IMR-90 (cell line): ENCODE results near the gene PLAC9. TPM values are rescaled to one million over a fixed set of nuclear protein-coding genes. Genes with fewer than 3 reads are reported as not detected.

Source experiments
- ATAC-seq: fragments of 200-7000 bp; cut with Tn5 transposase; 2 replicates; pipeline ENCODE4 v1.9.1; 2020; ENCODE audit warnings: low read depth, mild to moderate bottlenecking, moderate library complexity
- BruUV-seq: library from RNA; stranded (reverse); fragments of 400-500 nt; replicated peaks from 2 replicates; lab custom pipeline; 2021; lab: Mats Ljungman, UMichigan
- CTCF ChIA-PET: fragments of 300-600 bp; formaldehyde crosslinking; extraction: SDS; loops from one replicate; lab custom pipeline; 2021; ENCODE audit warnings: antibody characterized with exemption; lab: Yijun Ruan, JAX
- POLR2A ChIA-PET: fragments of 300-600 bp; sonication (Branson Sonifier 250); formaldehyde crosslinking; loops from one replicate; lab custom pipeline; 2022; ENCODE audit warnings: antibody characterized with exemption; ENCODE audit not compliant: unreplicated experiment; lab: Charles Lee
- DNase-seq: peaks from one replicate; pipeline ENCODE4 v3.0.0; 2013
- H2AFZ ChIP-seq: replicated peaks from 2 replicates; pipeline ENCODE3; 2013; ENCODE audit warnings: low read length, mild to moderate bottlenecking; ENCODE audit not compliant: poor library complexity
- H2AK5ac ChIP-seq: 2 replicates; pipeline ENCODE4 v1.6.1; 2013; ENCODE audit warnings: low read depth, low read length, inconsistent platforms
- H2AK9ac ChIP-seq: replicated peaks from 2 replicates; pipeline ENCODE3; 2013; ENCODE audit warnings: mild to moderate bottlenecking, low read depth, low read length, moderate library complexity; ENCODE audit not compliant: poor library complexity
- H2BK120ac ChIP-seq: 2 replicates; pipeline ENCODE4 v1.6.1; 2013; ENCODE audit warnings: low read depth, low read length, inconsistent platforms
- H2BK15ac ChIP-seq: 3 replicates; pipeline ENCODE4 v1.6.1; 2013; ENCODE audit warnings: low read depth, low read length, inconsistent platforms
- H2BK20ac ChIP-seq: 2 replicates; pipeline ENCODE4 v1.6.1; 2013; ENCODE audit warnings: low read depth, mild to moderate bottlenecking, inconsistent platforms, low read length, moderate library complexity
- H2BK5ac ChIP-seq: 2 replicates; pipeline ENCODE4 v1.6.1; 2013; ENCODE audit warnings: mild to moderate bottlenecking, low read depth, low read length, inconsistent platforms; ENCODE audit not compliant: poor library complexity, severe bottlenecking
- H3K14ac ChIP-seq: replicated peaks from 2 replicates; pipeline ENCODE4 v1.6.1; 2013; ENCODE audit warnings: low read depth, low read length, inconsistent platforms
- H3K18ac ChIP-seq: 2 replicates; pipeline ENCODE4 v1.6.1; 2013; ENCODE audit warnings: low read depth, low read length, control low read depth
- H3K23ac ChIP-seq: 2 replicates; pipeline ENCODE4 v1.6.1; 2013; ENCODE audit warnings: low read depth, low read length, inconsistent platforms
- H3K27ac ChIP-seq: 2 replicates; pipeline ENCODE4 v1.5.1; 2013; ENCODE audit warnings: mild to moderate bottlenecking, control low read depth, low read length; ENCODE audit not compliant: insufficient read depth
- H3K27me3 ChIP-seq: 2 replicates; pipeline ENCODE4 v1.6.1; 2013; ENCODE audit warnings: low read length; ENCODE audit not compliant: control insufficient read depth, insufficient read depth
- H3K36me3 ChIP-seq: 2 replicates; pipeline ENCODE4 v1.6.1; 2013; ENCODE audit warnings: low read length, mixed read lengths; ENCODE audit not compliant: control insufficient read depth, insufficient read depth
- H3K4ac ChIP-seq: 2 replicates; pipeline ENCODE4 v1.6.1; 2013; ENCODE audit warnings: low read depth, low read length, inconsistent platforms
- H3K4me1 ChIP-seq: 2 replicates; pipeline ENCODE4 v1.6.1; 2013; ENCODE audit warnings: low read length, mixed read lengths; ENCODE audit not compliant: control insufficient read depth, insufficient read depth
- H3K4me2 ChIP-seq: 2 replicates; pipeline ENCODE4 v1.6.1; 2013; ENCODE audit warnings: low read depth, mild to moderate bottlenecking, control low read depth, low read length, moderate library complexity
- H3K4me3 ChIP-seq: 2 replicates; pipeline ENCODE4 v1.5.1; 2013; ENCODE audit warnings: low read depth, mild to moderate bottlenecking, control low read depth, low read length, moderate library complexity; ENCODE audit not compliant: insufficient read depth
- H3K56ac ChIP-seq: 2 replicates; pipeline ENCODE4 v1.6.1; 2013; ENCODE audit warnings: low read length, inconsistent platforms; ENCODE audit not compliant: insufficient read depth; ENCODE audit errors: extremely low read depth
- H3K79me1 ChIP-seq, 2 experiments: 2 replicates each; pipeline ENCODE4 v1.6.1; 2013; ENCODE audit warnings: low read length in 2 of 2, inconsistent platforms in 1 of 2, low read depth in 1 of 2
- H3K9ac ChIP-seq: 2 replicates; pipeline ENCODE4 v1.6.1; 2013; ENCODE audit warnings: low read depth, low read length, control low read depth
- H3K9me1 ChIP-seq: 2 replicates; pipeline ENCODE4 v1.6.1; 2013; ENCODE audit warnings: low read length, inconsistent platforms; ENCODE audit not compliant: insufficient read depth
- H3K9me3 ChIP-seq: 2 replicates; pipeline ENCODE4 v1.6.1; 2013; ENCODE audit warnings: low read length; ENCODE audit not compliant: control insufficient read depth, insufficient read depth
- H4K20me1 ChIP-seq: 2 replicates; pipeline ENCODE4 v1.6.1; 2013; ENCODE audit warnings: low read length, inconsistent platforms; ENCODE audit not compliant: insufficient read depth
- H4K5ac ChIP-seq: 2 replicates; pipeline ENCODE4 v1.6.1; 2013; ENCODE audit warnings: mild to moderate bottlenecking, low read depth, low read length, control low read depth
- H4K8ac ChIP-seq, 2 experiments: 2 replicates each; pipeline ENCODE4 v1.6.1; 2013; ENCODE audit warnings: low read depth in 2 of 2, low read length in 2 of 2, control low read depth in 1 of 2, inconsistent platforms in 1 of 2
- H4K91ac ChIP-seq: 2 replicates; pipeline ENCODE4 v1.6.1; 2013; ENCODE audit warnings: low read depth, low read length, inconsistent platforms; ENCODE audit not compliant: insufficient read depth
- BHLHE40 ChIP-seq: fragments of 150-350 bp; IDR thresholded peaks from 2 replicates; pipeline ENCODE4 v1.6.1; 2016; ENCODE audit warnings: mild to moderate bottlenecking, low read depth, low read length
- CEBPB ChIP-seq: IDR thresholded peaks from 2 replicates; pipeline ENCODE4 v1.6.1; 2012; ENCODE audit warnings: low read depth, low read length, improper control_type of control experiment
- CHD1 ChIP-seq: IDR thresholded peaks from 2 replicates; pipeline ENCODE4 v1.6.1; 2012; ENCODE audit warnings: low read depth, low read length, improper control_type of control experiment
- FOS ChIP-seq: fragments of 150-350 bp; IDR thresholded peaks from 2 replicates; pipeline ENCODE4 v1.6.1; 2016; ENCODE audit warnings: low read depth, low read length
- MAFK ChIP-seq: IDR thresholded peaks from 2 replicates; pipeline ENCODE4 v1.6.1; 2012; ENCODE audit warnings: low read depth, low read length, improper control_type of control experiment
- MAZ ChIP-seq: IDR thresholded peaks from 2 replicates; pipeline ENCODE4 v1.6.1; 2012; ENCODE audit warnings: low read depth, mild to moderate bottlenecking, low read length, improper control_type of control experiment, moderate library complexity, borderline replicate concordance
- POLR2A ChIP-seq: IDR thresholded peaks from 2 replicates; pipeline ENCODE4 v1.6.1; 2012; ENCODE audit warnings: mild to moderate bottlenecking, low read depth, low read length
- RAD21 ChIP-seq: IDR thresholded peaks from 2 replicates; pipeline ENCODE4 v1.6.1; 2012; ENCODE audit warnings: low read length, improper control_type of control experiment
- RCOR1 ChIP-seq: IDR thresholded peaks from 2 replicates; pipeline ENCODE4 v1.6.1; 2012; ENCODE audit warnings: mild to moderate bottlenecking, low read length, improper control_type of control experiment; ENCODE audit not compliant: insufficient replicate concordance
- SMC3 ChIP-seq: fragments of 150-350 bp; IDR thresholded peaks from 2 replicates; pipeline ENCODE4 v1.6.1; 2016; ENCODE audit warnings: low read depth, mild to moderate bottlenecking, antibody characterized with exemption, low read length, moderate library complexity
- WGBS, 2 experiments: methylation state at CpG; one replicate each; pipeline versions ENCODE4 v1.1.5 to v1.1.7; 2013; ENCODE audit warnings: missing lambda C conversion rate in 2 of 2; ENCODE audit not compliant: insufficient read length in 1 of 2; ENCODE audit errors: extremely low coverage in 2 of 2; 5-methylcytosine and 5-hydroxymethylcytosine counted together
- dilution Hi-C: fragments of 300-500 bp; cut with HindIII; formaldehyde crosslinking; loops from one replicate; pipeline ENCODE4 v1.14.3; 2018; ENCODE audit warnings: low sequenced_read_pairs; ENCODE audit not compliant: unreplicated experiment
- in situ Hi-C: fragments of 300-500 bp; cut with MboI; formaldehyde crosslinking; loops from 3 replicates; pipeline ENCODE4 v1.14.3; 2019; ENCODE audit warnings: low sequenced_read_pairs, inconsistent platforms, mixed read lengths
- intact Hi-C: fragments of 100-400 bp; cut with micrococcal nuclease; formaldehyde crosslinking; loops from 2 replicates; pipeline ENCODE4 v1.10.0; 2022
- polyA plus RNA-seq, 3 experiments: library from polyadenylated mRNA; depleted of rRNA; stranded (reverse); fragments of >200 nt; gene quantifications; 2 replicates each; pipeline ENCODE4 v1.2.3, GENCODE V29; 2012; ENCODE audit warnings: low replicate concordance in 1 of 3
- total RNA-seq: library from RNA; depleted of rRNA; stranded (reverse); fragments of >200 nt; gene quantifications from 2 replicates; pipeline ENCODE4 v1.2.3, GENCODE V29; 2012
- TF ChIP-seq, protein P1 (sequence below): conservative IDR thresholded peaks from 2 replicates; pipeline ENCODE4 v1.5.1; 2012; ENCODE audit warnings: mild to moderate bottlenecking, low read depth, low read length, improper control_type of control experiment

PLAC9 gene
- total and polyA plus RNA-seq, 2 of the 4 experiments (the other 2 are of a cell fraction): 1.6 to 12.2 TPM

DNA sequence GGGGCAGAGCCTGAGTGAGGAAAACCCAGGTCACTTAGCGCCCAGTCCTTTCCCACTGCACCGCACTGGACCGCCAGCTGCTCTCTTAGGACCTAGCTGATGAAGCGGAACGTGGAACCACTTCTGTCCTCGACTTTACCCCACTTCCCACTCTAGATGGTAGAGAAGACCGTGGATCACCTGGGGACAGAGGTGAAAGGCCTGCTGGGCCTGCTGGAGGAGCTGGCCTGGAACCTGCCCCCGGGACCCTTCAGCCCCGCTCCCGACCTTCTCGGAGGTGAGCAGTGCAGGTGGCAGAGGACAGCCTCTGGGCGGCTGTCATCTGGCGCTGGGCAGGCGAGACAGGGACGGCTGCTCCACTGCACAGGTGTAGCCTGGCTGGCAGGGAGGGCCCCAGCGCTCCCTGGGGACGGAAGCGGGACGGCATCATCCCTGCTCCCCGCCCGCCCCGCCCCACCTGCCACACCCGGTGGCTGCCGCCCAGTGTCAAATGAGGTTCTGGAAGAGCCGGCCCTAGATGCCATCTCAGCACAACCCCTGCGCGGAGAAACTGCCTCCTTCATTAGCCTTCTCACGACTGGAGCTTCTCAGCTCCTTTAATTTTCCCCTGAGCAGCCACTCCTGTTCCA, 11.7 kb downstream of the PLAC9 start:
- ATAC-seq: peak; percentile 40

More for the DNA sequence above, 11.7 kb downstream of the PLAC9 start:
- Histone ChIP-seq H3K4ac (no peak overlapping the region), H3K18ac (no peak overlapping the region), H3K36me3 (peaks cover 2% of the 10 kb centered on the region; the same call in 1 of the 2 replicates), H2BK20ac (no peak overlapping the region), H4K5ac (no peak overlapping the region), H2AK9ac (peak overlapping the region; percentile 50), H2BK15ac (no peak overlapping the region), H3K4me1 (no peaks in the 10 kb centered on the region), H3K27me3 (no peaks in the 10 kb centered on the region), H3K9me1 (peaks cover 3% of the 10 kb centered on the region; the same call in 1 of the 2 replicates), H3K9me3 (no peaks in the 10 kb centered on the region), H4K20me1 (no peaks in the 10 kb centered on the region), H2AK5ac (no peak overlapping the region; the same call in 1 of the 2 replicates), H2BK120ac (no peak overlapping the region), H3K56ac (no peak overlapping the region), H3K27ac (no peak overlapping the region), H3K4me3 (no peak overlapping the region), H3K4me2 (no peak overlapping the region), H4K8ac (peak overlapping the region in 1 of 2 experiments; percentile 19; a peak in 1 of 4 replicates), H3K23ac (no peak overlapping the region), H2AFZ (peak overlapping the region; percentile 73), H3K9ac (no peak overlapping the region), H3K79me1 (no peaks in the 10 kb centered on the region), H4K91ac (no peak overlapping the region), H3K14ac (no peak overlapping the region), H2BK5ac (no peak overlapping the region)
- DNase-seq: no peak
- 78% methylated on average over 8 of the region's 28 CpGs; no CpG with 5 or more reads in 1 of the 2 experiments for WGBS, 2 experiments
- intact Hi-C loops (no loop called here), dilution Hi-C loops (no loop called here), in situ Hi-C loops (no loop called here)
- ChIA-PET CTCF (interaction anchor here (0.9 to 1.6 kb wide), 5 partner anchors 22 to 656 kb away, joined by 3 to 12 read pairs (median 4); no protein-coding TSS in a partner anchor), POLR2A (no interaction called here)
- no TSS peak for BruUV-seq
- TF ChIP-seq CHD1 (no peak), POLR2A (no peak), BHLHE40 (no peak), MAZ (no peak), RCOR1 (no peak), RAD21 (no peak), SMC3 (no peak), MAFK (no peak), FOS (no peak), CEBPB (no peak)
- TF ChIP-seq, protein P1, sequence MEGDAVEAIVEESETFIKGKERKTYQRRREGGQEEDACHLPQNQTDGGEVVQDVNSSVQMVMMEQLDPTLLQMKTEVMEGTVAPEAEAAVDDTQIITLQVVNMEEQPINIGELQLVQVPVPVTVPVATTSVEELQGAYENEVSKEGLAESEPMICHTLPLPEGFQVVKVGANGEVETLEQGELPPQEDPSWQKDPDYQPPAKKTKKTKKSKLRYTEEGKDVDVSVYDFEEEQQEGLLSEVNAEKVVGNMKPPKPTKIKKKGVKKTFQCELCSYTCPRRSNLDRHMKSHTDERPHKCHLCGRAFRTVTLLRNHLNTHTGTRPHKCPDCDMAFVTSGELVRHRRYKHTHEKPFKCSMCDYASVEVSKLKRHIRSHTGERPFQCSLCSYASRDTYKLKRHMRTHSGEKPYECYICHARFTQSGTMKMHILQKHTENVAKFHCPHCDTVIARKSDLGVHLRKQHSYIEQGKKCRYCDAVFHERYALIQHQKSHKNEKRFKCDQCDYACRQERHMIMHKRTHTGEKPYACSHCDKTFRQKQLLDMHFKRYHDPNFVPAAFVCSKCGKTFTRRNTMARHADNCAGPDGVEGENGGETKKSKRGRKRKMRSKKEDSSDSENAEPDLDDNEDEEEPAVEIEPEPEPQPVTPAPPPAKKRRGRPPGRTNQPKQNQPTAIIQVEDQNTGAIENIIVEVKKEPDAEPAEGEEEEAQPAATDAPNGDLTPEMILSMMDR: no peak
